GM20000 (cell line): ENCODE results near the gene CHD9.

Experiments
- DNase-seq: peaks from one replicate; pipeline ENCODE4 v3.0.0; 2012; ENCODE audit warnings: low spot score
- TF ChIP-seq, protein P1 (sequence below): IDR thresholded peaks from 2 replicates; pipeline ENCODE4 v1.5.1; 2012; ENCODE audit warnings: mild to moderate bottlenecking, control low read depth; ENCODE audit errors: extremely low read depth, missing control alignments

CHD9 gene

DNA sequence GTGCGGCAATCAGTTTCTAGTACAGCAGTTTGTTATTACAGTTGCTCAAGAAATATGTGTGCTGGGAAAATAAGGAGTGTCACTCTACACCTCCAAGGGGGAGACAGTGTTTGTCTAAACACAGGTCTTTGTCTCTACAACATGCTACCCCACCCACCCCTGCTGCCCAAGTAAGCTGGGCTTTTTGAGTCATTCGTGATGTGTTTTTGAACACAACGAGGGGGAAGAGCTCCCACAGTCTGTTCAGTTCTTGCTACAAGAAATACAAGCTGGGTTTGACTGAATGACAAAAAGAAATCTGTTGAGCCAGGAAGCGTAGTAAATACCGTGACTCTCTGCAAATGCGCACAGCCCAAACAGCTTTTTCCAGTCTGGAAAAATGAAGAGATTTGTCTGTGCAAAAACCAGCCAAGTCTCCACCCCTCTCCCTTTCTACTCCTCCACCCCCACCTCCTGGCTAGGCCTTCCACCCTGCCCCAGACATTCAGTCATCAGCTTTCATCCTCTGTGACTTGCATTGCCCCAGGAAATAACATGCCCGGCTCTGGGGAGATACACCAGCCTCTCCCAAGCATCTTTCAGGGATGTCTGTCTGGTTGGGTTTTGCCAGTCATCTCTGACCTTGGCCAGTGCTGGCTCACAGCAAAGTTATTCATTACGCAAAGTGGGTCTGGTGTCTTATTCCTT, 25.7 kb downstream of the CHD9 start:
- TF ChIP-seq, protein P1, sequence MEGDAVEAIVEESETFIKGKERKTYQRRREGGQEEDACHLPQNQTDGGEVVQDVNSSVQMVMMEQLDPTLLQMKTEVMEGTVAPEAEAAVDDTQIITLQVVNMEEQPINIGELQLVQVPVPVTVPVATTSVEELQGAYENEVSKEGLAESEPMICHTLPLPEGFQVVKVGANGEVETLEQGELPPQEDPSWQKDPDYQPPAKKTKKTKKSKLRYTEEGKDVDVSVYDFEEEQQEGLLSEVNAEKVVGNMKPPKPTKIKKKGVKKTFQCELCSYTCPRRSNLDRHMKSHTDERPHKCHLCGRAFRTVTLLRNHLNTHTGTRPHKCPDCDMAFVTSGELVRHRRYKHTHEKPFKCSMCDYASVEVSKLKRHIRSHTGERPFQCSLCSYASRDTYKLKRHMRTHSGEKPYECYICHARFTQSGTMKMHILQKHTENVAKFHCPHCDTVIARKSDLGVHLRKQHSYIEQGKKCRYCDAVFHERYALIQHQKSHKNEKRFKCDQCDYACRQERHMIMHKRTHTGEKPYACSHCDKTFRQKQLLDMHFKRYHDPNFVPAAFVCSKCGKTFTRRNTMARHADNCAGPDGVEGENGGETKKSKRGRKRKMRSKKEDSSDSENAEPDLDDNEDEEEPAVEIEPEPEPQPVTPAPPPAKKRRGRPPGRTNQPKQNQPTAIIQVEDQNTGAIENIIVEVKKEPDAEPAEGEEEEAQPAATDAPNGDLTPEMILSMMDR, result no peak
- no peak for DNase-seq

DNA sequence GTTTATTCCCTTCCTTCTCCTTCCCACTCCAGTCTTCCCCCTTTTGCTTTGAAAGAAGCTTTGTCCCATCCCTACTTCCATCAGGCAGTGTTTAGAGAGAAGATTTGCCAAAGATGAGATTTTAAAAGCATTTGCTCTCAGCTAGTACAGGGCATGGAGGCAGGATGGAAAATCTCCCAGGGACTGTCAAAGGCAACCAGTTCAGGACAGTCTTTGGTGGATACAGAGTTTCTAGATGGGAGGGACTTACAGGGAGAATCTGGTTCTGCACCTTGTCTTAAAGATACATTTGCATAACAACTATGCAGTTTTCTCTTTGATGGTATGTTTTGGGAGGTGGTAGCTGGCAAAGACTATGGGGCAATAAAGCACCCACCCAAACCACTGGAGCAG, 26.2 kb downstream of the CHD9 start:
- TF ChIP-seq, protein P1, result no peak

DNA sequence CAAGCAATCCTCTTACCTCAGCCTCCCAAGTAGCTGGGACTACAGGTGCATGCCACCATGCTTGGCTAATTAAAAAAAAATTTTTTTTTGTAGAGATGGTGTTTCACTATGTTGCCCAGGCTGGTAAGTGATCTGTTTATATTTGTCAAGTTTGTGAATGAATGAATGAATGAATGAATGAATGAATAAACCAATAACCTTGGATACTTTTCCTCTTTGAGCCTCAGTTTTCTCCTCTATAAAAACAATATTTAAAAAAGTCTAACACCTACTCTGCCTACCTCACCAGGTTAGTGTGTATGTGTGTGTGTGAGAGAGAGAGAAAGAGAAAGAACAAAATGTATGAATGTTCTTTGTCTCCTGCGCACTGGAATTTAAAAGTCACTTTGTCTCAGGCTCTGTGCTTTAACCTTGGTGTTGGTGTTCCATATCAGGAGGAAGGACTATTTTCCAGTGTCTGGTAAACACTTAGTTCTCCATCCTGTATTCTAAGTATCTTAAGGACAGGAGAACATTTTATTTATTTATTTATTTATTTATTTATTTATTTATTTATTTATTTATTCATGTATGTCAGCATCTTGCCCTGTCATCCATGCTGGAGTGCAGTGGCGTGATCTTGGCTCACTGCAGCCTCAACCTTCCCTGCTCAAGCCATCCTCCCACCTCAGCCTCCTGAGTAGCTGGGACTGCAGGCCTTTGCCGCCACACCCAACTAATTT, 27.1 kb downstream of the CHD9 start:
- DNase-seq, result no peak
- TF ChIP-seq, protein P1, result no peak

More for the DNA sequence above, 26.2 kb downstream of the CHD9 start:
- no peak for DNase-seq

DNA sequence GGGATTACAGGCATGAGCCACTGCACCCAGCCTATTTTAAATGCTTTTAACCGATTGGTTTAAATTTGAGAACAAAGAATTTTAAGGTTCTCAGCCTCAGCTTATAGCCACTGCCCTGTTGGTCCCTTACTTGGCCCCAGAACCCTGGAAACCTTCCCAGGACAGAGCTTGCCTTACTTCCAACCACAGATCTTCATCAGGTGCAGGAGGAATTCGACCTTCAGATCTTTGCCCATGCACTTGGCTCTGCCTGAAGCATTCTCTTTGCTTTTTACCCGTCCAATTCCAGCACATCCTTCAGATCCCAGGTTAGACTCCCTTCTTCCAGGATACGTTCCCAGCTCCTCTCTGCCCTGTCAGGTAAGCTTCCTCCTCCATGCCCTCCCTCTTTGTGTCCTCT, 27.7 kb downstream of the CHD9 start:
- TF ChIP-seq, protein P1, result no peak

DNA sequence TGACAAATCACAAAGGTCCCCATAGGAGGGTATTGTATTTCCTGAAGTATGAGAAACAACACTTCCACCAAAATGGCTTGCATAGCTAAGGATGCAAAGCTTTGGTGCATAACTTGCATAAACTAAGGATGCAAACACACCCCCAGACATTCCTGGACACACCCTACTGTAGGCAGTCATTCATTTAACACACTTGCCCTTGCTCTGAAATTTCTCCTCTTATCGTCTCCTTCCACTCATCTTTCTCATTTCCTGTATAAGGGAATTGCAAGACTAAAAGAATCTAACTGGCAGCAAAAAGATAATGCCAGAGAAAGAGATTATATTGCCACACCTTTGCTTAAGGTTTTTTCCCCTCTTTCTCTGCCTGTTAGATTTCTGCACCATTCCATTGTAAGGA, 28.3 kb downstream of the CHD9 start:
- TF ChIP-seq, protein P1, result no peak

More for the DNA sequence above, 27.7 kb downstream of the CHD9 start:
- no peak for DNase-seq

DNA sequence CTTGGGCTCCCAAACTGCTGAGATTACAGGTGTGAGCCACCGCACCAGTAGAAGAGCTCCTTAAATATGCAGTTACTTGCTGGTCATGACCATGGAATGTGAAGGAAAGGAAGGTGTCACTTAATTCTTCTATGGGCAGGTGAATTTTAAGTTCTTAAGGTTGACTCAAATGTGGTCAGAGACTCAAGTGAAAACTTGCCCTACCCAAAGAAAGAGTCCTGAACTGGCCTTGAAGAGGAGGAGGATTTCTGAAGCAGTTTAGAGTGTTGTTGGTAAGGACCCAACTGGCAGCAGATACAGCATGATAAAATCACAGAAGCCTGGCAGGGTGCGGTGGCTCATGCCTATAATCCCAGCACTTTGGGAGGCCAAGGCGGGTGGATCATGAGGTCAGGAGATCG, 29.4 kb downstream of the CHD9 start:
- TF ChIP-seq, protein P1, result no peak
- no peak for DNase-seq

More for the DNA sequence above, 28.3 kb downstream of the CHD9 start:
- no peak for DNase-seq

DNA sequence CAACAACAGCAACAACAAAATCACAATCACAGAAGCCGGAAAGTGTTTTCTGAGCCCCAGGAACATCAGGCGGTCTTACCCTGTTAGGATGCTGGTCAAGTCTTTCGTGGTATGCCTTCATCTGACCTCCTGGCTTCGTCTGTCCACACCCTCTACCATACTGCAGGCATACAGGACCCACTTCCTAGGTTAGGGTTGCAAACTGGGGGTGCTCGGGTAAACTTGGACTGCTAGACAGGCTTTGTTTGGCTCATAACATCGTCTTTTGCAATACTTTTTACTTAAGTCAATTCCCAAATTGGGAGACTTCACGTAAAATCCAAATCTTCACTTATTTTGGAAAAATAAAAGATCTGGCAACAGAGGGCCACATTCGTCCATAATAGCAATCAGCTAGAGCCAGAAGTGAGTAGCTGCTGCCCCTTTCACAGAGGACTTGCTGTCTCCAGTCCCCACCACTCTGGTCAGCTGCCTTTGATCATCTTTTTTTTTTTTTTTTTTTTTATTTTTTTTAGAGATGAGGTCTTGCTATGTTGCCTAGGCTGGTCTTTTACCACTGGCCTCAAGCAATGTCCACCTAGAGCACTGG, 30.0 kb downstream of the CHD9 start:
- no peak for DNase-seq
- TF ChIP-seq, protein P1, result no peak
